ENCODE results near the gene HFE.
"Not testable (repeated sequence)": the region's sequence is repeated elsewhere in the genome, so short reads cannot be mapped to it uniquely, and the experiment has no call there.

HFE gene

DNA sequence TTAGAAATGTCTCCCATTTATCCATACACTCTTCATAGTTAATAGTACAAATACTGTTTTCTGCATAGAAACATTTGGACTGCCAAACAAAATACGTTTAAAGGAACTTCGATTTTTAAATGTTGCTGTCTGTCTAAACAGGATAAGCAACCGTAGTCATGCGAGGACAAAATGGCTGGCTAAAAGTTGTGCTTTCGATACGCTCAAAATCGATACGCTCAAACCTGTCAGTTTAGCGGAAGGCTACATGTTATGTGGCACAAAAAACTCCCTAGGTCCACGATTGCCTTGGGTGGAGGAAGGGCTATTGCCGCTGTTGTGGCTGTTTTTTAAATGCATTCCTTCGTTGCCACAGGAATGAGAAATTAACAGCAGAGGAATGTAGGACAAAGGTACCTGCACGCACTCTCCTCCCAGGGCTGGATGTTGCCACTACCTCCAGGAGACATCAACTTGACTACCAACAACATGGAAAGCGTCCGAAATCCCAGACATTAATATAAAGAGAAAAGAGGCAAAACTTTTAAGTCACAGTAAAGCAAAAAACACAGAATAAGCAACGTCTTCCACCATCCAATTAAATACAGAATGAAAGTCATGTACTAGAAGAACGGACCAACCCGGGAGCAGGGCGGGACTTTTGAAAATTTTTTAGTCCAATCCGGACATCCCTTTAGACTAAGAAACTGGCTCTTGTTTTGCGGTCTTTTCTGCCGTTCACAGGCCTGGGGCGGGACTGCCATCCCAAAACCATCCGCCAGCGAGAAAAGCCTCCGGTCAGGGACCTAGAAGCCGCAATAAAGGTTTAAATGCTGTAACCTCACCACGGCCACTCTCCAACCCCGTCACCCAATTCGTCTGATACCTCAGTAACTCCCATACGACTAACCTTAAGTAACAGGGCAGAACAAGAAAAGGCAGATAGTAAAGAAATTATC is 32.2 kb upstream of the HFE start:
- no peaks in the 10 kb centered on the region for H3K36me3 ChIP-seq (ENCODE audit: insufficient read depth, low read length)
- peak overlapping the region; percentile 71 for H2AFZ ChIP-seq (ENCODE audit: low read depth, low read length)
- H3K9me3 ChIP-seq (ENCODE audit: low read length): no peaks in the 10 kb centered on the region
- H3K4me1 ChIP-seq (ENCODE audit: insufficient read depth, low read length): peaks cover 11% of the 10 kb centered on the region
- H3K4me3 ChIP-seq (ENCODE audit: low read length): peak overlapping the region; percentile 61
- no peaks in the 10 kb centered on the region for H3K27me3 ChIP-seq (ENCODE audit: insufficient read depth, low read length)

DNA sequence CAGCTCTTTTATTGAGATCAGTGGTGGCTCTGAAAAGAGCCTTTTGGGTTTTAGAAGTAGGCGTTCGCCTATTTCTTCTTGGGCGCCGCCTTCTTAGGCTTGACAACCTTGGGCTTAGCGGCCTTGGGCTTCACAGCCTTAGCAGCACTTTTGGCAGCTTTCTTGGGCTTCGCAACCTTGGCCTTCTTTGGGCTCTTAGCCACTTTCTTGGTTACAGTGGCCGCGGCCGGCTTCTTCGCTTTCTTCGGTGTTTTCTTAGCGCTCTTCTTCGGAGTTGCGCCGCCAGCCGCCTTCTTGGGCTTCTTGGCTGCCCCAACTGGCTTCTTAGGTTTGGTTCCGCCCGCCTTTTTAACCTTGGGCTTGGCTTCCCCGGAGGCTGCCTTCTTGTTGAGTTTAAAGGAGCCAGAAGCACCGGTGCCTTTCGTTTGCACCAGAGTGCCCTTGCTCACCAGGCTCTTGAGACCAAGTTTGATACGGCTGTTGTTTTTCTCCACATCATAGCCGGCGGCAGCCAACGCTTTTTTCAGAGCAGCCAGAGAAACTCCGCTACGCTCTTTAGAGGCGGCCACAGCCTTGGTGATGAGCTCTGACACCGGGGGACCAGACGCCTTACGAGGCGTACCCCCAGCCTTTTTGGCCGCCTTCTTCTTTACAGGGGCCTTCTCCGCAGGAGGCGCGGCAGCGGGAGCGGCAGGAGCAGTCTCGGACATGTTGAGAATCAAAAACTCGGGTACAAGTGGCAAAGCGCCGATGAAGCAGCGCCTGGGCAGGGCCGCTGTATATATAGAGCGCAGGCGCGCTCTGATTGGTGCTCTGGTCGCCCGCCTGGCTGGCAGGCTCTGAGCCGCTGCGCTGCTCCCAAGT is 31.3 kb upstream of the HFE start:
- no peaks in the 10 kb centered on the region for H3K9me3 ChIP-seq (ENCODE audit: low read length)

DNA sequence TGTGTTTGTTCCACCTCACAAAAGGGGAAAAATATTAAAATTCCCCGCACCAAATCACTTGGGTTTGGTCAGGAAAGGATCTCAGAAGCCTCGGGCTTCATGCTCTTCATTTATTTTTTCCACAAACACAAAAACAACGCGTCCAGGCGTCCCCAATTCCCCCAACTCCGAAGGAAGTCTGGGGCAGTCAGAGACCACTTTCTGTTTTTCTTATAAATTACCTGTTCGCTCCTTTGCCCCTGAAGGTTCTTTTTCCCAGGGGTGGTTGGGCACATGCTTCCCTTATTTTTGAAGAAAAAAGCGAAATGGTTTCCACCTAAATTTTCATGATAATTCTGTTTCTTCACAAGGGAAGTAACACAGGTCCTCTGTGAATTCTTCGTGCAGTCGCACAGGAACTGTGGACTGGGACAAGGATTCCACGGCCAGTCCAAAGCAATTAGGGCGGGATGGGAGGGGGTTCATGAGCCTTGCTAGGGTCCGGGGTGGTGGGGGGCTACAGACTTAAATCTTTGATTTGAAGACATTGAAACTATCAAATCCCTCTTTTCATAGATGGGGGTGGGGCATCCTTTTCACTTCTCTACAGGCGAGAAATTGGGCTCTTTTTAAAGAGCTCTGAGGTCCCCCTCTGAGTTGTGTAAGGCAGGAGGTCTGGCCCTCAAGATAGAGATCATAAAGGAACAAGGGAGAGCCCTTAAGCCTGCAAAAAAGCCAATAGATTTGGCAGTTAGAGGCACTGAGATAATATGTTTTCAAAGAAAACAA is 30.5 kb upstream of the HFE start:
- peak overlapping the region; percentile 39 for H2AFZ ChIP-seq (ENCODE audit: low read depth, low read length)
- H3K4me3 ChIP-seq (ENCODE audit: low read length): peak overlapping the region; percentile 61

More for the DNA sequence above, 31.3 kb upstream of the HFE start:
- no peaks in the 10 kb centered on the region for H3K27me3 ChIP-seq (ENCODE audit: insufficient read depth, low read length)
- H3K4me3 ChIP-seq (ENCODE audit: low read length): peak overlapping the region; percentile 61
- H3K4me1 ChIP-seq (ENCODE audit: insufficient read depth, low read length): peaks cover 11% of the 10 kb centered on the region
- H2AFZ ChIP-seq (ENCODE audit: low read depth, low read length): peak overlapping the region; percentile 39
- no peaks in the 10 kb centered on the region for H3K36me3 ChIP-seq (ENCODE audit: insufficient read depth, low read length)

DNA sequence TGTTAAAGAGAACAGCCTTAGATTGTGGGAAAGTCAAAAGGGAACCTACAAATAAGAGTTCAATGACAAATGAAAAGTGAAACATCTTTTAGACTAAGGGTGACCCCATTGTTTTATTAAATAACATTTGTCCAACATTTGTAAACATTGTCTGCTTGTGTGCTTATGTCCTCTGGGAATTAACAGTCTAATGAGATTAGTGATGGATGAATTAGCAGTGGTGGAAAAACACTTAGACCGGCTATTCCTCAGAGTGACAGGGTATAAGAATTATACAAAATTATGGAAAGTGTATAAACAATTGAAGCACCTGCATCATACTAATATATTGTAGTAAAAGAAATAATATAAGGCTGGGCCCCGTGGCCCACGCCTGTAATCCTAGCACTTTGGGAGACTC is 29.3 kb upstream of the HFE start:
- Histone ChIP-seq H3K9me3 (ENCODE audit: low read length) (no peaks in the 10 kb centered on the region), H3K27me3 (ENCODE audit: insufficient read depth, low read length) (no peaks in the 10 kb centered on the region), H3K4me1 (ENCODE audit: insufficient read depth, low read length) (peaks cover 11% of the 10 kb centered on the region), H3K4me3 (ENCODE audit: low read length) (no peak overlapping the region), H2AFZ (ENCODE audit: low read depth, low read length) (no peak overlapping the region), H3K36me3 (ENCODE audit: insufficient read depth, low read length) (no peaks in the 10 kb centered on the region)

More for the DNA sequence above, 30.5 kb upstream of the HFE start:
- H3K9me3 ChIP-seq (ENCODE audit: low read length): no peaks in the 10 kb centered on the region
- no peaks in the 10 kb centered on the region for H3K27me3 ChIP-seq (ENCODE audit: insufficient read depth, low read length)
- H3K36me3 ChIP-seq (ENCODE audit: insufficient read depth, low read length): no peaks in the 10 kb centered on the region
- peaks cover 11% of the 10 kb centered on the region for H3K4me1 ChIP-seq (ENCODE audit: insufficient read depth, low read length)

DNA sequence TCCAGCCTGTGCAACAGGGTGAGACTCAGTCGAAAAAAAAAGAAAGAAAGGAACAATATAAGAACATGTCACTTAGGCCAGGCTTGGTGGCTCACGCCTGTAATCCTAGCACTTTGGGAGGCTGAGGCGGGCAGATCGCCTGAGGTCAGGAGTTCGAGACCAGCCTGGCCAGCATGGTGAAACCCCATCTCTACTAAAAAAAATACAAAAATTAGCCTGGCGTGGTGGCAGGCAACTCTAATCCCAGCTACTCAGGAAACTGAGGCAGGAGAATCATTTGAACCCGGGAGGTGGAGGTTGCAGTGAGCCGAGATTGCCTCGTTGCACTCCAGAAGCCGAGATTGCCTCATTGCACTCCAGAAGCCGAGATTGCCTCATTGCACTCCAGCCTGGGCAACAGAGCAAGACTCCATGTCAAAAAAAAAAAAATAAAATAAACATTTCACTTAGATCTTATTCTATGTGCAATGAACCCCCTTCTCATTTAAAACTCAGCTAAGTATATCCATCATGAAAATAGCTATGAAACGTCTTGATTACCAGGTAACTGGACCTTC is 28.7 kb upstream of the HFE start:
- not testable (repeated sequence) for H3K27me3 ChIP-seq (ENCODE audit: insufficient read depth, low read length); H3K36me3 ChIP-seq (ENCODE audit: insufficient read depth, low read length); H3K4me3 ChIP-seq (ENCODE audit: low read length); H2AFZ ChIP-seq (ENCODE audit: low read depth, low read length); H3K9me3 ChIP-seq (ENCODE audit: low read length)
- H3K4me1 ChIP-seq (ENCODE audit: insufficient read depth, low read length): peaks cover 11% of the 10 kb centered on the region

DNA sequence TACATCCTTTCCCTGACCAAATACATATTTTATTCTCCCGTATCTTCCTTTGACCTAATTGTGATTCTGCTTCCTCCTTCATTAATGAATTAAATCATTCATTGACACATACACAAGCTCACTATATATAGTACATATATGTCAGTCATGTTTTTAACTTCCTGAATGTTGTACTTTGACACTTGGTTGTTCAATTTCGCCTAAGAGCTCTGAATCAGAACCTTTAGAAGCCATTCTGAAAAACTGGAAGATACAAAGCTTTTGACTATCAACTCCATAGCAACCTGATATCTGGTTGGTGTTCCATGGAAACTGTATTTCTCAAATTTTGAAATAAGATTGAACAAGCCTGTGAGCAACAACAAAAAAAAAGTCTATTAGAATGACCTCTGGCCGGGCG is 27.3 kb upstream of the HFE start:
- Histone ChIP-seq H3K4me3 (ENCODE audit: low read length) (no peak overlapping the region), H3K36me3 (ENCODE audit: insufficient read depth, low read length) (no peaks in the 10 kb centered on the region), H3K9me3 (ENCODE audit: low read length) (no peaks in the 10 kb centered on the region), H3K4me1 (ENCODE audit: insufficient read depth, low read length) (peaks cover 6% of the 10 kb centered on the region), H3K27me3 (ENCODE audit: insufficient read depth, low read length) (no peaks in the 10 kb centered on the region), H2AFZ (ENCODE audit: low read depth, low read length) (no peak overlapping the region)

DNA sequence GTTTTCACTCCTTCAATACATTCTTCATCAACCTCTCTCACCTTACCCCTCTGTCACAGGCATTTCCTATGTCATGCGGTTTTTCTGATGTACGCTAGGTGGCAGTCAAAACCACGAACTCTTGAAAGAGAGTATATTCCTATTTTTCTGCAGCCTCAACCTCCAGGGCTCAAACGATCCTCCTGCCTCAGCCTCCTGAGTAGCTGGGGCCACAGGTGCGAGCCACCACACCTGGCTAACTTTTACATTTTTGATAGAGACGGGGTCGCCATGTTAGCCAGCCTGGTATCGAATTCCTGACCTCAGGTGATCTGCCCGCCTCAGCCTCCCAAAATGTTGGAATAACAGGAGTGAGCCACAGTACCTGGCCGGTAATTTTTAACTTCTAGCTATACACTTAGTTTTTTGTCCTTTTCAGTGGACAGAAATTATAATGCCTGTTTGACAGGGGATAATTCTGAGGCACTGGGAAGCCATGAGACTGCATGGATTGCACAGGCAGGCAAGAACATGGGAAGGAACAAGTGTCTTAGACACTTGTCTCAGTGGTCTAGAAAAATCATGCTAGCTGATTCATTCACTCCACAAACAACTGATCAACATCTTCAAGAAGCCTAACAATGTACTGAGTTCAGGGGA is 22.5 kb upstream of the HFE start:
- Histone ChIP-seq H3K9me3 (ENCODE audit: low read length) (no peaks in the 10 kb centered on the region), H3K36me3 (ENCODE audit: insufficient read depth, low read length) (no peaks in the 10 kb centered on the region), H3K27me3 (ENCODE audit: insufficient read depth, low read length) (no peaks in the 10 kb centered on the region), H3K4me3 (ENCODE audit: low read length) (no peak overlapping the region), H3K4me1 (ENCODE audit: insufficient read depth, low read length) (peaks cover 2% of the 10 kb centered on the region), H2AFZ (ENCODE audit: low read depth, low read length) (no peak overlapping the region)

DNA sequence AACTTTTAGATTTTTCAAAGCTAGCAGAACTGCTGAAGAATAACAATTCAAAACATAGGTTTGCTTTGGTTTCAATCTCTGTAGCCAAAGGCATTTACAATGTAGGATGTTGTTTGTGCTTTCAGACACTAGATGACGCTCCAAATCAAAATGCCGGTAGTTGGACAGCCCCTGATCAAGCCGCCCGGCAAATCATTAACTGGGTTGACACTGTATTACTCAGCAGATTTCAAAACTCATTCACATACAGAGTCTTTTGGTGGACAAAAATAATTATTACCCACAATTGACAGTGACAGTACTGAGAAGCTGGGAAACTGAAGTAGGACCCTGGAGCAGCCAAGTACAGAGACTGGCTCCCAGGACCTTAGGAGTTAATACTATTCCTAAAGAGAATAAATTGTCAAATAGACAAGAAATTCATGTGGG is 21.3 kb upstream of the HFE start:
- Histone ChIP-seq H3K27me3 (ENCODE audit: insufficient read depth, low read length) (no peaks in the 10 kb centered on the region), H3K4me3 (ENCODE audit: low read length) (no peak overlapping the region), H3K9me3 (ENCODE audit: low read length) (no peaks in the 10 kb centered on the region), H3K4me1 (ENCODE audit: insufficient read depth, low read length) (peaks cover 2% of the 10 kb centered on the region), H2AFZ (ENCODE audit: low read depth, low read length) (no peak overlapping the region), H3K36me3 (ENCODE audit: insufficient read depth, low read length) (no peaks in the 10 kb centered on the region)

DNA sequence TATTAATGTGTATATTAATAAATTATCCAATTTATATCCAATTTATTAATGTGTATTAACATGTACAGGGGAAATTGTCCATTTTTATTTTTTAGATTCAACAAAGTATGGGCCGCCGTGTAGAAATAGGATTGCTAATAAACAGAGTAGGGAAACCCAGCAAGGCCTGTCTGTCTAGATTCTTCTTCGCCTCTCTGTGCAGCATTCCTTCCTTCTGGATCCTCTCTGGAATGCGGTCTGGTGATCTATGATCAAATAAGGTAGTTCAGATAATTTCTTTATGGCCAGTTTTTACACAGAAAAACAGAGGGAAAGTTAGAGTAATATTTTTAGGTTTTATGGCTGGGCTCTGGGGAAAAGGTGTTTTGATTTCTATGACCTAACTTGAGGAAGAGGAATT is 19.9 kb upstream of the HFE start:
- Histone ChIP-seq H3K4me1 (ENCODE audit: insufficient read depth, low read length) (peaks cover 2% of the 10 kb centered on the region), H3K36me3 (ENCODE audit: insufficient read depth, low read length) (no peaks in the 10 kb centered on the region)

DNA sequence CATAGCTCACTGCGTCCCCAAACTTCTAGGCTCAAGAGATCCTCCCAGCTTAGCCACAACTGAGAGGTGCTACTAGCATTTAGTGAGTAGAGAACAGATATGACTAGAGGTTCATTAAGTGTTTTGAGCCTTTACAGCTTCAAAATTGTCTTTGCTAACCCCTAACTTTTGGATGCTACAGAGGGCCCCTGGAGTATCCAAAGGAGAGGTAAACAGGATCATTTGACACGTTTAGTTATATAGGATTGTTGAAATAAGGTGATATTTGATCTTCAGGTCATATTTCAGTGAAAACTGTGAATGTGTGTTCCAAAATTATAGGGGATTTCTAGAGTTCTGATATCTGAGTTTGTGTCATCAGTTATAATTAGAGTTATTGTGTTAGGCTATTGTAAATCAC is 19.2 kb upstream of the HFE start:
- Histone ChIP-seq H3K4me3 (ENCODE audit: low read length) (no peak overlapping the region), H3K4me1 (ENCODE audit: insufficient read depth, low read length) (peaks cover 2% of the 10 kb centered on the region), H3K27me3 (ENCODE audit: insufficient read depth, low read length) (no peaks in the 10 kb centered on the region), H3K9me3 (ENCODE audit: low read length) (no peaks in the 10 kb centered on the region), H3K36me3 (ENCODE audit: insufficient read depth, low read length) (no peaks in the 10 kb centered on the region), H2AFZ (ENCODE audit: low read depth, low read length) (no peak overlapping the region)

More for the DNA sequence above, 19.9 kb upstream of the HFE start:
- Histone ChIP-seq H2AFZ (ENCODE audit: low read depth, low read length) (no peak overlapping the region), H3K4me3 (ENCODE audit: low read length) (no peak overlapping the region), H3K27me3 (ENCODE audit: insufficient read depth, low read length) (no peaks in the 10 kb centered on the region), H3K9me3 (ENCODE audit: low read length) (no peaks in the 10 kb centered on the region)

DNA sequence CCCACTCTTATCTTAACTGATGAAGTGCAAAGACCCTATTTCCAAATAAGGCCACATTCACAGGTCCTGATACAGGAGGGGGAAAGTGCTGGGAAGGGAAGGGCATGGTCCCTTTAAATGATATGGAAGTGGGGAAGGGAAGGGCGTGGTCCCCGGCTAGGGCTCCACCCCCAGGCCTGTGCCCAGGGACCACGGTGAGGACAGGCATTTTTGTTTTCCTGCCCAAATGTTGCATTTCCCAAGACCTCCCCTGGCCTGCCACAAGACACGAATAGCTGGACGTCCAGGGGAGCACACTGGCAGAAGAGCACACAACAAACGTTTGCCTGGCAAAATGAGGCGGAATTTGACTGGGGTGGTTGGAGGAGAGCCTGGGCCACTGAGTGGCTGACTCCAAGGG is 16.1 kb upstream of the HFE start:
- Histone ChIP-seq H3K4me3 (ENCODE audit: low read length) (no peak overlapping the region), H3K9me3 (ENCODE audit: low read length) (no peaks in the 10 kb centered on the region), H3K27me3 (ENCODE audit: insufficient read depth, low read length) (no peaks in the 10 kb centered on the region), H3K36me3 (ENCODE audit: insufficient read depth, low read length) (no peaks in the 10 kb centered on the region), H3K4me1 (ENCODE audit: insufficient read depth, low read length) (peaks cover under 1% of the 10 kb centered on the region), H2AFZ (ENCODE audit: low read depth, low read length) (no peak overlapping the region)

DNA sequence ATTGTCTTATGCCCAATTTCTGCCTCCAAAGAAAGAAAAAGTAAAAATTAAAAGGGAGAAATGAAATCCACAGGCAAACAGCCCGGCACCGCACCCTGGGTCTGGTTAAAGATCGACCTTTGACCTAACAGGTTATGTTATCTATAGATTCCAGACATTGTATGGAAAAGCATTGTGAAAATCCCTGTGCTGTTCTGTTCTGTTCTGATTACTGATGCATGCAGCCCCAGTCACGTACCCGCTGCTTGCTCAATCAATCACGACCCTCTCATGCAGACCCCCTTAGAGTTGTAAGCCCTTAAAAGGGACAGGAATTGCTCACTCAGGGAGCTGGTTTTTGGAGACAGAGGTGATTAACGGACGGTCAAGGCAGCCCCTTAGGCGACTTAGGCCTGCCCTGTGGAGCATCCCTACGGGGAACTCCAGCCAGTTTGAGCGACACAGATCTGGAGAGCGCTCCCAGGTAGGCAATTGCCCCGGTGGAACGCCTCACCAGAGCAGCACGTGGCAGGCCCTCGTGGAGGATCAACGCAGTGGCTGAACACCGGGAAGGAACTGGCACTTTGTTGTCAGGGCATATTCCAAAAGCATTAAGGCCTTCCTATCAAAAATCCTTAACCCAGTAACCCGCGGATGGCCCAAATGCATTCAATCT is 12.0 kb upstream of the HFE start:
- H3K4me3 ChIP-seq (ENCODE audit: low read length): no peak overlapping the region
- H2AFZ ChIP-seq (ENCODE audit: low read depth, low read length): no peak overlapping the region
- no peaks in the 10 kb centered on the region for H3K9me3 ChIP-seq (ENCODE audit: low read length)
- H3K4me1 ChIP-seq (ENCODE audit: insufficient read depth, low read length): no peaks in the 10 kb centered on the region
- H3K27me3 ChIP-seq (ENCODE audit: insufficient read depth, low read length): no peaks in the 10 kb centered on the region
- no peaks in the 10 kb centered on the region for H3K36me3 ChIP-seq (ENCODE audit: insufficient read depth, low read length)
